K562 (cell line): ENCODE data around the gene PDZK1IP1. TPM values are rescaled to one million over a fixed set of nuclear protein-coding genes. Genes with fewer than 3 reads are reported as not detected.

Source experiments
- ATAC-seq: fragments of 200-7000 bp; cut with Tn5 transposase; 3 replicates; pipeline ENCODE4 v1.9.1; 2020; ENCODE audit warnings: moderate library complexity
- BruUV-seq: library from RNA; stranded (reverse); fragments of 400-500 nt; replicated peaks from 2 replicates; lab custom pipeline; 2021; lab: Mats Ljungman, UMichigan
- CTCF ChIA-PET: fragments of 300-600 bp; formaldehyde crosslinking; extraction: SDS; loops from one replicate; lab custom pipeline; 2021; ENCODE audit warnings: low intra/inter-chr PET ratio; lab: Yijun Ruan, JAX
- POLR2A ChIA-PET: fragments of 300-600, 350-650 bp; sonication (Branson Sonifier 250); formaldehyde crosslinking; extraction: SDS; loops from one replicate; lab custom pipeline; 2021; ENCODE audit warnings: antibody characterized with exemption, inconsistent platforms; lab: Yijun Ruan, JAX
- DNase-seq, 4 experiments: peaks; one replicate each; pipeline versions ENCODE4 v3.0.0 to v3.0.0-alpha.2; 2011 to 2018; ENCODE audit warnings: low spot score in 3 of 4, mixed read lengths in 3 of 4; ENCODE audit errors: extremely low read depth in 1 of 4
- FAIRE-seq: peaks from 2 replicates; lab custom pipeline; 2011; peaks lifted over from hg19 to GRCh38; lab: Jason Lieb, UNC
- H2AFZ ChIP-seq: 2 replicates; pipeline ENCODE4 v1.6.0; 2011; ENCODE audit warnings: low read depth, low read length, control low read depth, inconsistent platforms
- H3K27ac ChIP-seq: fragments of 200-600 bp; 3 replicates; pipeline ENCODE4 v1.8.0; 2011; ENCODE audit warnings: low read depth, mild to moderate bottlenecking, control low read depth, inconsistent platforms, low read length, moderate library complexity, mixed read lengths; ENCODE audit errors: extremely low read depth
- H3K27me3 ChIP-seq, 2 experiments: fragments of 300-600 bp in 1 of 2; 2 replicates in 1 of 2; 3 replicates in 1 of 2; pipeline versions ENCODE4 v1.6.0 to v1.8.0; 2011; ENCODE audit warnings: inconsistent platforms in 2 of 2, low read length in 2 of 2, mild to moderate bottlenecking in 1 of 2, mixed read lengths in 1 of 2, moderate library complexity in 1 of 2; ENCODE audit not compliant: control insufficient read depth in 2 of 2, insufficient read depth in 2 of 2
- H3K36me3 ChIP-seq: fragments of 300-600 bp; 3 replicates; pipeline ENCODE4 v1.8.0; 2011; ENCODE audit warnings: mild to moderate bottlenecking, low read length, inconsistent platforms; ENCODE audit not compliant: control insufficient read depth, insufficient read depth
- H3K4me1 ChIP-seq, 2 experiments: fragments of 200-600 bp in 1 of 2; replicated peaks in 1 of 2; 2 replicates in 1 of 2; 3 replicates in 1 of 2; pipeline versions ENCODE4 v1.5.1 to v1.8.0; 2011; ENCODE audit warnings: inconsistent platforms in 2 of 2, low read length in 2 of 2, mild to moderate bottlenecking in 1 of 2, mixed read lengths in 1 of 2, moderate library complexity in 1 of 2; ENCODE audit not compliant: control insufficient read depth in 2 of 2, insufficient read depth in 2 of 2
- H3K4me2 ChIP-seq: 2 replicates; pipeline ENCODE4 v1.6.1; 2011; ENCODE audit warnings: low read length, control low read depth, inconsistent platforms, mixed read lengths; ENCODE audit not compliant: insufficient read depth
- H3K4me3 ChIP-seq: fragments of 200-600 bp; sonication (generic), shearing (Covaris generic); 2 replicates; pipeline ENCODE4 v1.5.1; 2016; ENCODE audit warnings: control low read depth, inconsistent platforms
- H3K79me2 ChIP-seq: fragments of 200-600 bp; 3 replicates; pipeline ENCODE4 v1.8.0; 2011; ENCODE audit warnings: low read length, inconsistent platforms; ENCODE audit not compliant: control insufficient read depth, insufficient read depth
- H3K9ac ChIP-seq, 2 experiments: 2 replicates each; pipeline versions ENCODE4 v1.6.0 to v1.6.1; 2011; ENCODE audit warnings: low read depth in 2 of 2, low read length in 2 of 2, control low read depth in 1 of 2, inconsistent platforms in 1 of 2, mild to moderate bottlenecking in 1 of 2, mixed read lengths in 1 of 2; ENCODE audit not compliant: insufficient read depth in 1 of 2
- H3K9me1 ChIP-seq: one replicate; pipeline ENCODE4 v1.6.0; 2011; ENCODE audit warnings: inconsistent platforms, mild to moderate bottlenecking, low read length, moderate library complexity; ENCODE audit not compliant: control insufficient read depth, insufficient read depth
- H3K9me3 ChIP-seq: replicated peaks from 2 replicates; pipeline ENCODE4 v1.5.1; 2011; ENCODE audit warnings: low read depth, low read length, inconsistent platforms; ENCODE audit not compliant: control insufficient read depth, insufficient read depth
- H4K20me1 ChIP-seq: replicated peaks from 2 replicates; pipeline ENCODE4 v1.6.1; 2011; ENCODE audit warnings: low read length, inconsistent platforms, mixed read lengths; ENCODE audit not compliant: control insufficient read depth, insufficient read depth
- ESRRA ChIP-seq: fragments of 450-650 bp; IDR thresholded peaks from 2 replicates; pipeline ENCODE4 v1.6.1; 2014; ENCODE audit warnings: low read depth, mild to moderate bottlenecking, moderate library complexity, borderline replicate concordance
- ETV1 ChIP-seq: fragments of 450-650 bp; conservative IDR thresholded peaks from 2 replicates; pipeline ENCODE4 v1.6.1; 2016; ENCODE audit warnings: missing genetic modification characterization, control low read depth, low read depth, missing compliant biosample characterization
- MAFF ChIP-seq: IDR thresholded peaks from 2 replicates; pipeline ENCODE4 v1.6.1; 2012; ENCODE audit warnings: low read length, improper control_type of control experiment
- MEF2A ChIP-seq: IDR thresholded peaks from 2 replicates; pipeline ENCODE4 v1.6.1; 2011; ENCODE audit warnings: low read depth, mild to moderate bottlenecking, low read length, moderate library complexity; ENCODE audit not compliant: control insufficient read depth
- NCOA1 ChIP-seq: fragments of 450-650 bp; IDR thresholded peaks from 2 replicates; pipeline ENCODE4 v1.6.1; 2016; ENCODE audit warnings: low read depth
- POLR2A ChIP-seq: fragments of 450-650 bp; conservative IDR thresholded peaks from 2 replicates; pipeline ENCODE4 v1.6.1; 2016
- RBFOX2 ChIP-seq: fragments of 200-400 bp; formaldehyde crosslinking; IDR thresholded peaks from 2 replicates; pipeline ENCODE4 v1.6.1; 2017; ENCODE audit warnings: low read depth, mild to moderate bottlenecking, low read length, moderate library complexity
- TARDBP ChIP-seq: fragments of 450-650 bp; IDR thresholded peaks from 2 replicates; pipeline ENCODE4 v1.6.1; 2016
- ZNF384 ChIP-seq: IDR thresholded peaks from 2 replicates; pipeline ENCODE4 v1.6.1; 2012; ENCODE audit warnings: low read depth, low read length, improper control_type of control experiment
- ZNF699 ChIP-seq: fragments of 250-450 bp; sonication (Bioruptor Pico); IDR thresholded peaks from 2 replicates; pipeline ENCODE4 v1.8.0; 2021; ENCODE audit warnings: mild to moderate bottlenecking, moderate library complexity; ENCODE audit not compliant: insufficient replicate concordance
- ZZZ3 ChIP-seq: fragments of 450-650 bp; IDR thresholded peaks from 2 replicates; pipeline ENCODE4 v1.6.1; 2016; ENCODE audit warnings: antibody characterized with exemption, mild to moderate bottlenecking, moderate library complexity
- WGBS: fragments of 100-300 bp; shearing (Covaris generic); methylation state at CpG from one replicate; pipeline ENCODE4 v1.1.6; 2016; ENCODE audit warnings: low coverage, mixed read lengths; ENCODE audit not compliant: insufficient coverage; ENCODE audit errors: missing lambda C conversion rate; 5-methylcytosine and 5-hydroxymethylcytosine counted together
- in situ Hi-C: fragments of 300-500 bp; cut with MboI; formaldehyde crosslinking; loops from 4 replicates; pipeline ENCODE4 v1.15.0; 2018; ENCODE audit warnings: inconsistent platforms, mixed read lengths
- intact Hi-C: fragments of 100-400 bp; cut with micrococcal nuclease; formaldehyde crosslinking; loops from 2 replicates; pipeline ENCODE4 v1.14.2; 2022
- polyA plus RNA-seq, 8 experiments: library from polyadenylated mRNA; depleted of rRNA in 4 of 8; stranded (reverse) in 5 of 8; unstranded in 3 of 8; fragments of >200 nt; fragmentation: Nextera tagmentation in 2 of 8; fragmentation: Illumina TruSeq in 1 of 8; extraction: Ambion mirVana in 2 of 8; extraction: Trizol in 1 of 8; gene quantifications; 2 replicates each; pipeline versions ENCODE4 v1.2.1 to v1.2.3, GENCODE V29; 2011 to 2014; ENCODE audit warnings: inconsistent platforms in 1 of 8, missing spikeins in 1 of 8
- total RNA-seq, 7 experiments: library from RNA; depleted of rRNA in 6 of 7; stranded (reverse); fragments of >200 nt in 6 of 7; fragmentation: Illumina TruSeq in 2 of 7; extraction: Trizol in 2 of 7; gene quantifications; 2 replicates each; pipeline versions ENCODE4 v1.2.1 to v1.2.3, GENCODE V29; 2011 to 2021; ENCODE audit warnings: low replicate concordance in 1 of 7
- TF ChIP-seq, protein P1 (sequence below): fragments of 450-650 bp; formaldehyde crosslinking; IDR thresholded peaks from 2 replicates; pipeline ENCODE4 v1.4.0; 2022; ENCODE audit warnings: missing genetic modification characterization
- TF ChIP-seq, protein P2 (sequence below): sonication (generic); formaldehyde crosslinking; IDR thresholded peaks from 2 replicates; pipeline ENCODE4 v1.8.0; 2022; ENCODE audit warnings: mild to moderate bottlenecking, low read depth, missing genetic modification reagents
- TF ChIP-seq, protein P3 (sequence below): fragments of 250-450 bp; sonication (Bioruptor Pico); IDR thresholded peaks from 2 replicates; pipeline ENCODE4 v1.5.0; 2021
- TF ChIP-seq, protein P4 (sequence below): fragments of 450-650 bp; IDR thresholded peaks from 2 replicates; pipeline ENCODE4 v1.7.0; 2016; ENCODE audit warnings: borderline replicate concordance

Gene PDZK1IP1
- total and polyA plus RNA-seq, 9 of the 15 experiments (the other 6 are each of a cell fraction or from before 2014, with no cell fraction given) = 0.17 to 0.68 (median 0.53) TPM; not detected in 2

DNA sequence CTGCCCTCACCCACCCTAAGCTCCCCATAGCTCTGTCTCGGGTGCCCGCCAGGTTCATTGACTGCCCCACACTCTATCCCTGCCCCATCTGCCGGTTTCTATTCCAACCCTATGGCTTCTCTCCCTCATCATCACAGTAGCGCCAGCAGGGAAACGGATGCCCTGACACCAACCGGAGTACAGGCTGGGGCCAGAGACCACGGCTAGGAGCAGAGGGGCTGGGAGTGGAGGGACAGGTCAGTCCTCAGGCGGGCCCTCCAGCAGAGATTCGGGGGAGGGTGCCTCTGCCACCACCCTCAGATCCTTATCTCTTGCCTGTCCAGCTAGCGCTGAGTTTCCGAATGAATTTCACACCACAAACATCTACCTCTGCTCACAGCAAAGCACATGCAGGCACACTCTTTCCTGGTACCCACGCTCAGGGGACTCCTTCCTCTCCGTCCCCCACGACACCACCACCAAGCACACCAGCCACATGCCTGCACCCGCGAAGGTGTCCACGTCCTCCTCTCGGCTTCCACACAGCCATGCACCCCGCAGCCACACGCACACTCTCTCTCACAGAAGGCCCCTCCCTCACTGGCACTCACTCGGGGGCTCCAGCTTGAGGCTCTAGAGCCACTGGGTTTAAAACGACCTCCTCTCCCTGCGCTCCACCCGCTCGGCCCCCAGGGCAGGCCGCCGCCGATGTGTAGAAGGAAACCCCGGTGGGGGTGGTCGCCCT is 35.0 kb upstream of the PDZK1IP1 start (continued):
- TF ChIP-seq, protein P1, sequence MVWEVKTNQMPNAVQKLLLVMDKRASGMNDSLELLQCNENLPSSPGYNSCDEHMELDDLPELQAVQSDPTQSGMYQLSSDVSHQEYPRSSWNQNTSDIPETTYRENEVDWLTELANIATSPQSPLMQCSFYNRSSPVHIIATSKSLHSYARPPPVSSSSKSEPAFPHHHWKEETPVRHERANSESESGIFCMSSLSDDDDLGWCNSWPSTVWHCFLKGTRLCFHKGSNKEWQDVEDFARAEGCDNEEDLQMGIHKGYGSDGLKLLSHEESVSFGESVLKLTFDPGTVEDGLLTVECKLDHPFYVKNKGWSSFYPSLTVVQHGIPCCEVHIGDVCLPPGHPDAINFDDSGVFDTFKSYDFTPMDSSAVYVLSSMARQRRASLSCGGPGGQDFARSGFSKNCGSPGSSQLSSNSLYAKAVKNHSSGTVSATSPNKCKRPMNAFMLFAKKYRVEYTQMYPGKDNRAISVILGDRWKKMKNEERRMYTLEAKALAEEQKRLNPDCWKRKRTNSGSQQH = no peak
- TF ChIP-seq ZZZ3 (no peak), RBFOX2 (peak; percentile 72)

DNA sequence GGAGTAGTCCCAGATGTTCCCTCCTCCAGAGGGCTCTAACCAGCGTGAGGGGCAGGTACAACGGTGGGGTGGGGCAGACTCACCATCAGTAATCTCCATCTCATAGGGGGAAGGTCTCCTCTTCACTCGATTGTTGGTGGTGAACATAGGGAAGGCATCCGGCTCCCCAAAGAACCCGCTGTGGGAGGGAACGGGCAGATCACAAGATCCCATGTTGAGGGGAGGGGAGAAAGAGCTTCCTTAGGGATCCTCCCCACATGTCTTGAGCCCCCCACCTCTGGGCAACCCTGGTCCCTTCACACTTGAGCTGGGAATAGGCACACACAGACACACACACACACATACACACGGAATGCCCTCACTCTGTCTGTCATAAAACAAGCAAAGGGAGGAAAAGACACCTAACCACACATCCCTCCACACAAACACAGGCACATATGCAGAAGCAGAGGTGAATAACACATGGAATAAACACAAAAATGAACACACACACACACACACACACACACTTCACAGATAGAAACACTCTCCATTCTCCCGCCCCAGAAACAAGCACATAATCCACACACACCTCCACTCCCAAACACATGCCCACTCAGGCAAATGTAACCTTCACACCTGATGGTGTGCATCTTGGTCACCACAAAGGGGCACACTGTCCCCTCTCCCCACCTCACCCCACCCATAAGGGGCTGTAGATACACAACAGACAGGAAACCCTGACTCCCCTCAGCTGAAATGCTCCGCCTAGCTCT is 34.3 kb upstream of the PDZK1IP1 start:
- Histone ChIP-seq H3K9me3 (no peaks in the 10 kb centered on the region), H3K79me2 (peaks cover 82% of the 10 kb centered on the region), H2AFZ (no peak overlapping the region), H3K4me1 (peaks cover 25 to 37% of the 10 kb centered on the region in 2 experiments; a peak in 4 of 5 replicates), H3K36me3 (peaks cover 85% of the 10 kb centered on the region), H3K9me1 (peaks cover 16% of the 10 kb centered on the region), H3K4me3 (no peak overlapping the region), H3K9ac (0 out of 4 replicates have a peak overlapping the region, but pooled peaks of 1 of the 2 experiments have one; percentile 79), H3K27me3 (no peaks in the 10 kb centered on the region), H3K4me2 (no peak overlapping the region), H4K20me1 (peaks cover 18% of the 10 kb centered on the region; the same call in 1 of the 2 replicates), H3K27ac (no peak overlapping the region; the same call in 2 of the 3 replicates)
- no peak for ATAC-seq
- no TSS peak for BruUV-seq
- ChIA-PET CTCF (no interaction called here), POLR2A (interaction anchor here (0.6 to 2.0 kb wide), 8 partner anchors 9 to 284 kb away, joined by 3 to 10 read pairs (median 3); partner anchors contain the start of gene STIL)
- in situ Hi-C loops = no loop called here
- WGBS = 92% methylated on average over 9 of the region's 9 CpGs
- peak; percentile 62 for FAIRE-seq
- intact Hi-C loops = no loop called here
- DNase-seq = peak in 1 of 4 experiments; percentile 14
- TF ChIP-seq NCOA1 (no peak), ZNF384 (no peak), POLR2A (0 out of 2 replicates have a peak, but pooled peaks have one; percentile 40), MAFF (no peak), MEF2A (no peak), ZNF699 (CRISPR knock-in tag) (no peak), TARDBP (no peak), ETV1 (tag) (no peak), ESRRA (no peak)
- TF ChIP-seq, protein P2, sequence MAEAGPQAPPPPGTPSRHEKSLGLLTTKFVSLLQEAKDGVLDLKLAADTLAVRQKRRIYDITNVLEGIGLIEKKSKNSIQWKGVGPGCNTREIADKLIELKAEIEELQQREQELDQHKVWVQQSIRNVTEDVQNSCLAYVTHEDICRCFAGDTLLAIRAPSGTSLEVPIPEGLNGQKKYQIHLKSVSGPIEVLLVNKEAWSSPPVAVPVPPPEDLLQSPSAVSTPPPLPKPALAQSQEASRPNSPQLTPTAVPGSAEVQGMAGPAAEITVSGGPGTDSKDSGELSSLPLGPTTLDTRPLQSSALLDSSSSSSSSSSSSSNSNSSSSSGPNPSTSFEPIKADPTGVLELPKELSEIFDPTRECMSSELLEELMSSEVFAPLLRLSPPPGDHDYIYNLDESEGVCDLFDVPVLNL (CRISPR knock-in tag) = no peak
- TF ChIP-seq, protein P3, sequence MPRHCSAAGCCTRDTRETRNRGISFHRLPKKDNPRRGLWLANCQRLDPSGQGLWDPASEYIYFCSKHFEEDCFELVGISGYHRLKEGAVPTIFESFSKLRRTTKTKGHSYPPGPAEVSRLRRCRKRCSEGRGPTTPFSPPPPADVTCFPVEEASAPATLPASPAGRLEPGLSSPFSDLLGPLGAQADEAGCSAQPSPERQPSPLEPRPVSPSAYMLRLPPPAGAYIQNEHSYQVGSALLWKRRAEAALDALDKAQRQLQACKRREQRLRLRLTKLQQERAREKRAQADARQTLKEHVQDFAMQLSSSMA (CRISPR knock-in tag) = no peak
- TF ChIP-seq, protein P4, sequence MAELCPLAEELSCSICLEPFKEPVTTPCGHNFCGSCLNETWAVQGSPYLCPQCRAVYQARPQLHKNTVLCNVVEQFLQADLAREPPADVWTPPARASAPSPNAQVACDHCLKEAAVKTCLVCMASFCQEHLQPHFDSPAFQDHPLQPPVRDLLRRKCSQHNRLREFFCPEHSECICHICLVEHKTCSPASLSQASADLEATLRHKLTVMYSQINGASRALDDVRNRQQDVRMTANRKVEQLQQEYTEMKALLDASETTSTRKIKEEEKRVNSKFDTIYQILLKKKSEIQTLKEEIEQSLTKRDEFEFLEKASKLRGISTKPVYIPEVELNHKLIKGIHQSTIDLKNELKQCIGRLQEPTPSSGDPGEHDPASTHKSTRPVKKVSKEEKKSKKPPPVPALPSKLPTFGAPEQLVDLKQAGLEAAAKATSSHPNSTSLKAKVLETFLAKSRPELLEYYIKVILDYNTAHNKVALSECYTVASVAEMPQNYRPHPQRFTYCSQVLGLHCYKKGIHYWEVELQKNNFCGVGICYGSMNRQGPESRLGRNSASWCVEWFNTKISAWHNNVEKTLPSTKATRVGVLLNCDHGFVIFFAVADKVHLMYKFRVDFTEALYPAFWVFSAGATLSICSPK = 0 out of 2 replicates have a peak, but pooled peaks have one; percentile 58
